SK-N-SH (cell line): ENCODE measurements around the gene TUBGCP2.

Experiments
- EP300 ChIP-seq, 2 experiments: IDR thresholded peaks; 2 replicates each; pipeline versions ENCODE4 v1.4.0 to v1.6.1; 2012; ENCODE audit warnings: borderline replicate concordance in 1 of 2, low read depth in 1 of 2, low read length in 1 of 2
- GABPA ChIP-seq: IDR thresholded peaks from 2 replicates; pipeline ENCODE4 v1.4.0; 2012; ENCODE audit warnings: low read depth, mild to moderate bottlenecking
- MAX ChIP-seq: IDR thresholded peaks from 2 replicates; pipeline ENCODE4 v1.4.0; 2012; ENCODE audit warnings: low read depth
- MXI1 ChIP-seq: IDR thresholded peaks from 2 replicates; pipeline ENCODE4 v1.6.1; 2012; ENCODE audit warnings: mild to moderate bottlenecking, low read depth, low read length, improper control_type of control experiment
- RAD21 ChIP-seq: IDR thresholded peaks from 2 replicates; pipeline ENCODE4 v1.6.1; 2012; ENCODE audit warnings: mild to moderate bottlenecking, low read length
- RCOR1 ChIP-seq: fragments of 150-350 bp; IDR thresholded peaks from 2 replicates; pipeline ENCODE4 v1.6.1; 2017; ENCODE audit warnings: antibody characterized with exemption, low read length
- TEAD4 ChIP-seq: IDR thresholded peaks from 2 replicates; pipeline ENCODE4 v1.4.0; 2012; ENCODE audit warnings: mild to moderate bottlenecking, borderline replicate concordance; ENCODE audit not compliant: insufficient read depth
- TF ChIP-seq, protein P1 (sequence below): IDR thresholded peaks from 2 replicates; pipeline ENCODE4; 2012
- TF ChIP-seq, protein P2 (sequence below): fragments of 200-600 bp; sonication (generic); IDR thresholded peaks from 2 replicates; pipeline ENCODE4 v1.6.1; 2017; ENCODE audit warnings: antibody characterized with exemption, mild to moderate bottlenecking, moderate library complexity
- TF ChIP-seq, protein P3 (sequence below): IDR thresholded peaks from 2 replicates; pipeline ENCODE4 v1.6.1; 2012; ENCODE audit warnings: mild to moderate bottlenecking, low read depth, low read length, moderate library complexity

DNA sequence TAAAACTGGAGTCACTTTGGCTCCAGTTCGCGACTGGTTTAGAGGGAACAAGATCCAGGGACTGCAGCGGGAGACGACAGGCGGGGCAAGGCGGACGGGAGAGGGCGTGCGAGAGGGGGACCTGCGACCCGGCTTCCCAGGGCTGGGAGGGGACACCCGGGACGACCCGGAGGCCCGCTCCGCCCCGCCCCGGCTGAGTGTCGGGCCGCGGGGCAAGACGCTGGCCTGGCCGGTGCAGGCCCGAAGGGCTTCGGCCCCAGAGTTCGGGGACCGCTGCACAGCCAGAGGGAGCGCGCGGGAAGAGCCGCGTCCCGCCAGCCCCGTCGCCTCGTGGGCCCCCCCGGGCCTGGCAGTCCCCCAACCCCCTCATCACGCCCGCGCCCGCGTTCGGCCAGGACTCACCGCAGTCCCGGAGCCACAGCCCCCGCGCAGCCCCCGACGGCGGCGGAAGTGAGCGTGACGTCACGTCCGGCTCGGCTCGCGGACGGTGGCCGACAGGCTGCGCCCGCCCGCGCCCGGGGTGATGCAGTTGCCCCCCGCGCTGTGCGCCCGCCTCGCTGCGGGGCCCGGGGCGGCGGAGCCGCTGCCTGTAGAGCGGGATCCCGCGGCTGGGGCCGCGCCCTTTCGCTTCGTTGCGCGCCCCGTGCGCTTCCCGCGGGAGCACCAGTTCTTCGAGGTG lies at the start of gene TUBGCP2, which contains the start of gene ZNF511:
- TF ChIP-seq, protein P1, sequence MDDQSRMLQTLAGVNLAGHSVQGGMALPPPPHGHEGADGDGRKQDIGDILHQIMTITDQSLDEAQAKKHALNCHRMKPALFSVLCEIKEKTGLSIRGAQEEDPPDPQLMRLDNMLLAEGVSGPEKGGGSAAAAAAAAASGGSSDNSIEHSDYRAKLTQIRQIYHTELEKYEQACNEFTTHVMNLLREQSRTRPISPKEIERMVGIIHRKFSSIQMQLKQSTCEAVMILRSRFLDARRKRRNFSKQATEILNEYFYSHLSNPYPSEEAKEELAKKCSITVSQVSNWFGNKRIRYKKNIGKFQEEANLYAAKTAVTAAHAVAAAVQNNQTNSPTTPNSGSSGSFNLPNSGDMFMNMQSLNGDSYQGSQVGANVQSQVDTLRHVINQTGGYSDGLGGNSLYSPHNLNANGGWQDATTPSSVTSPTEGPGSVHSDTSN, result no peak
- TF ChIP-seq, protein P2, sequence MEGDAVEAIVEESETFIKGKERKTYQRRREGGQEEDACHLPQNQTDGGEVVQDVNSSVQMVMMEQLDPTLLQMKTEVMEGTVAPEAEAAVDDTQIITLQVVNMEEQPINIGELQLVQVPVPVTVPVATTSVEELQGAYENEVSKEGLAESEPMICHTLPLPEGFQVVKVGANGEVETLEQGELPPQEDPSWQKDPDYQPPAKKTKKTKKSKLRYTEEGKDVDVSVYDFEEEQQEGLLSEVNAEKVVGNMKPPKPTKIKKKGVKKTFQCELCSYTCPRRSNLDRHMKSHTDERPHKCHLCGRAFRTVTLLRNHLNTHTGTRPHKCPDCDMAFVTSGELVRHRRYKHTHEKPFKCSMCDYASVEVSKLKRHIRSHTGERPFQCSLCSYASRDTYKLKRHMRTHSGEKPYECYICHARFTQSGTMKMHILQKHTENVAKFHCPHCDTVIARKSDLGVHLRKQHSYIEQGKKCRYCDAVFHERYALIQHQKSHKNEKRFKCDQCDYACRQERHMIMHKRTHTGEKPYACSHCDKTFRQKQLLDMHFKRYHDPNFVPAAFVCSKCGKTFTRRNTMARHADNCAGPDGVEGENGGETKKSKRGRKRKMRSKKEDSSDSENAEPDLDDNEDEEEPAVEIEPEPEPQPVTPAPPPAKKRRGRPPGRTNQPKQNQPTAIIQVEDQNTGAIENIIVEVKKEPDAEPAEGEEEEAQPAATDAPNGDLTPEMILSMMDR, result no peak
- TF ChIP-seq EP300 (IDR thresholded peaks at IDR 0.05; ENCODE audit: borderline replicate concordance in 1 of 2, low read depth in 1 of 2, low read length in 1 of 2), result no peak; a peak in 1 of 4 replicates
- TF ChIP-seq, protein P3, sequence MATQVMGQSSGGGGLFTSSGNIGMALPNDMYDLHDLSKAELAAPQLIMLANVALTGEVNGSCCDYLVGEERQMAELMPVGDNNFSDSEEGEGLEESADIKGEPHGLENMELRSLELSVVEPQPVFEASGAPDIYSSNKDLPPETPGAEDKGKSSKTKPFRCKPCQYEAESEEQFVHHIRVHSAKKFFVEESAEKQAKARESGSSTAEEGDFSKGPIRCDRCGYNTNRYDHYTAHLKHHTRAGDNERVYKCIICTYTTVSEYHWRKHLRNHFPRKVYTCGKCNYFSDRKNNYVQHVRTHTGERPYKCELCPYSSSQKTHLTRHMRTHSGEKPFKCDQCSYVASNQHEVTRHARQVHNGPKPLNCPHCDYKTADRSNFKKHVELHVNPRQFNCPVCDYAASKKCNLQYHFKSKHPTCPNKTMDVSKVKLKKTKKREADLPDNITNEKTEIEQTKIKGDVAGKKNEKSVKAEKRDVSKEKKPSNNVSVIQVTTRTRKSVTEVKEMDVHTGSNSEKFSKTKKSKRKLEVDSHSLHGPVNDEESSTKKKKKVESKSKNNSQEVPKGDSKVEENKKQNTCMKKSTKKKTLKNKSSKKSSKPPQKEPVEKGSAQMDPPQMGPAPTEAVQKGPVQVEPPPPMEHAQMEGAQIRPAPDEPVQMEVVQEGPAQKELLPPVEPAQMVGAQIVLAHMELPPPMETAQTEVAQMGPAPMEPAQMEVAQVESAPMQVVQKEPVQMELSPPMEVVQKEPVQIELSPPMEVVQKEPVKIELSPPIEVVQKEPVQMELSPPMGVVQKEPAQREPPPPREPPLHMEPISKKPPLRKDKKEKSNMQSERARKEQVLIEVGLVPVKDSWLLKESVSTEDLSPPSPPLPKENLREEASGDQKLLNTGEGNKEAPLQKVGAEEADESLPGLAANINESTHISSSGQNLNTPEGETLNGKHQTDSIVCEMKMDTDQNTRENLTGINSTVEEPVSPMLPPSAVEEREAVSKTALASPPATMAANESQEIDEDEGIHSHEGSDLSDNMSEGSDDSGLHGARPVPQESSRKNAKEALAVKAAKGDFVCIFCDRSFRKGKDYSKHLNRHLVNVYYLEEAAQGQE, result no peak
- no peak for TF ChIP-seq TEAD4
- no peak for TF ChIP-seq MXI1
- TF ChIP-seq MAX, result peak; percentile 30; the same call in 1 of the 2 replicates
- TF ChIP-seq GABPA, result peak; percentile 86
- TF ChIP-seq RAD21, result no peak
- no peak for TF ChIP-seq RCOR1
